NCI-H2171 (cell line): ENCODE results near the gene ADAD2.

Source experiments
- DNase-seq: peaks from one replicate; lab custom pipeline; 2025; lab: John Stamatoyannopoulos, UW

The ADAD2 gene

GRCh38 chr16:84190731-84191388 lies at the start of gene ADAD2:
Gene ADAD2 (plus strand): TSS chr16:84191157. CDS start chr16:84191231, 74 bp downstream.
- no peak for DNase-seq

DNA sequence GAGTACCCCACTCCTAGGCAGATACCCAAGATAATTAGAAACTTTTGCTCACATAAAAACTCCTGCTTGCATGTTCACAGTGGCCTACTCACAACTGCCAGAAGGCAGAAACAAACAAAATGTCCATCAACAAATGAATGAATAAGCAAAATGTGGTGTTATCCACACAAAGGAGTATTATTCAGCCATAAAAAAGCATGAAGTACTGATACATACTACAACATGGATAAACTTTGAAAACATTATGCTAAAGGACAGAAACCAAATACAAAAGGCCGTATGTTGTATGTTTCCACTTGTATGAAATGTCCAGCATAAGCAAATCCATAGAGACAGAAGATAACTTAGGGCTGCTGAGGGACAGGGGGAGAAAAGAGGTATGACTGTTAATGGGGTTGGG lies 47.9 kb upstream of the ADAD2 start:
- DNase-seq = no peak

DNA sequence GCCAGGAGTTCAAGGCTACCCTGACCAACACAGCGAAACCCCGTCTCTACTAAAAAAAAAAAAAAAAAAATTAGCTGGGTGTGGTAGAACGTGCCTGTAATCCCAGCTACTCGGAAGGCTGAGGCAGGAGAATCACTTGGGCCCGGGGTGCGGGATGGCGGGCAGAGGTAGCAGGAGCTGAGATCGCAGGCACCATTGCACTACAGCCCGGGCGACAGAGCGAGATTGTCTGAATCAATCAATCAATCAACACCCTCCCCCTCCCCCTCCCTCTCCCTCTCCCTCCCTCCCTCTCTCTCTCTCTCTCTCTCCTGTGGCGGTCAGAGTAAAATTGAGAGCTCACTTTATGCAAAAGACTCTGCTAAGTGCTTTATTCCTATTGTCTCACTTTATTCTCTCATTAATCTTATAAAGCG lies 47.2 kb upstream of the ADAD2 start:
- no peak for DNase-seq

DNA sequence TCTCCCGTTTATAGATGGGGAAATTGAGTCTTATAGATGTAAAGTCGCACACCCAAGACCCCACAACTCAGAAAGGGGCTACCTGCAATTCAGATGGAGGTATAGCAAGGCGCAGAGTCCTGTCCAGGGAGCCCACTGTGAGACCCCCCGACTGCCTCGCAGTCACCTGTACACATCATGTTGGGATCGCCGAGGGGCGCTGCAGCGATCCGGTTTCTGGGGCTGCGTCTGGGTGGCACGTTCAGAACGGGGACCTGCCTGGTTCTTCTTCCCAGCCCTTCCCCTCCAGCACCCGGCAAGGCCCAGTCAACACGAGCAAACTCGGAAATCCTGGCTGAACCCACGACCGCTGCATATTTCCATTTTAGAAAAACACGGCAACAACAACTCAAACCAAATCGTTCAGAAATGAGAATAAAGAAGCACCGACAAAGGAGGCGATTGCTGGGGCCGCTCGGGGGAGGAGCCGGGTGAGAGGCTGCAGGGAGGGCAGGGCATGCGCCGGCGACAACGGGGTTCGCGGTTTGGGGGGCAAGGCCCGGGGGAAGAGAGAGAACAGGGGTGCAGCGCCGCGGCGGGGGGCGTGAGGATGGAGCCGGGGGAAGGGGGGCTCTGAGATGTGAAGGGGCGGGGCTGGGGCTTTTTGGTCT lies 46.6 kb upstream of the ADAD2 start:
- DNase-seq = peak; percentile 12

GRCh38 chr16:84144859-84145639 lies 45.9 kb upstream of the ADAD2 start, which contains the start of the genes DNAAF1 and HSDL1:
Gene DNAAF1 (plus strand): TSS chr16:84145308. CDS start chr16:84145441, 133 bp downstream.
Gene HSDL1 (minus strand): TSS chr16:84145177. CDS start chr16:84131321, 13,856 bp downstream.
- peak; percentile 88 for DNase-seq

- no peak for DNase-seq
These were observed 40.0 kb upstream of the ADAD2 start for GRCh38 chr16:84150926-84151325.

- no peak for DNase-seq
These were observed 37.2 kb upstream of the ADAD2 start for GRCh38 chr16:84153660-84154214.

GRCh38 chr16:84155226-84155625 lies 35.7 kb upstream of the ADAD2 start:
- no peak for DNase-seq

GRCh38 chr16:84155771-84156170 lies 35.2 kb upstream of the ADAD2 start:
- no peak for DNase-seq

- DNase-seq = no peak
These were observed 34.6 kb upstream of the ADAD2 start for GRCh38 chr16:84156342-84156784.

GRCh38 chr16:84159007-84159406 lies 31.9 kb upstream of the ADAD2 start:
- DNase-seq = no peak

DNA sequence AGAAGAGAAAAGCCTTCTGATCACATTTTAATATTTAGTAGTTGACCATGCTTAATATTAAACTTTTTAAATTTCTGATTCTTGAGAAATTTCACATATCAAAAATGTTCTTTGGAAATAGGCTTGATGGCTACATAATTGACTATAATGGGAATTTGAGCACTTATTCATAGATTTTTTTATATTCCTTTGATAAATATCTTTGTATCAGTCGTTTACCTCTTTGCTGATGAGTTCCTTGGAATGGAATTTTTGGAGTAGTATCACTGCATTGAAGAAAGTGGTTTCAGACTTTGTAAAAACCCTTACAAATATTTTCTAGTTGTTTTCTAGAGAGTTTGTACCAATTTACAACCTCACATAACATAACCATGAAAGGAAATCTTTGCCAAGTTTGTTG lies 31.2 kb upstream of the ADAD2 start:
- no peak for DNase-seq

DNA sequence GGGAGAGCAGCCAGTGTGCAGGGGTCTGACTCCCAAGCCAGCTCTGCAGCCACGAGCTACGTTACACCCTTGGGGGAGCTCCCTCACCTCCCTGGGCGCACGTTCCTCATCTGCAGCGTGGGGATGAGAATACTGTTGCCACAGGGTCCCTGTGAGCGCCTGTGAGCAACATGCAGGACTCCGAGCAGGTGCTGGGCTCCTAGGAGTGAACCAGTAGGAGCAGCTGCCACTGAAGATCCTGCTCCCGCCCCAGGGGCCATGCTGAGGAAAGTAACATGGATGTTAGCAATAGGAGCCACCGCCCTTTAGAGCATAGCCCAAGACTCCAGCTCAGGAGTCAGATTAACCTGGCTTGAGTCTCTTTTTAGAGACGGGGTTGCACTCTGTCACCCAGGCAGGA lies 29.9 kb upstream of the ADAD2 start:
- no peak for DNase-seq

DNA sequence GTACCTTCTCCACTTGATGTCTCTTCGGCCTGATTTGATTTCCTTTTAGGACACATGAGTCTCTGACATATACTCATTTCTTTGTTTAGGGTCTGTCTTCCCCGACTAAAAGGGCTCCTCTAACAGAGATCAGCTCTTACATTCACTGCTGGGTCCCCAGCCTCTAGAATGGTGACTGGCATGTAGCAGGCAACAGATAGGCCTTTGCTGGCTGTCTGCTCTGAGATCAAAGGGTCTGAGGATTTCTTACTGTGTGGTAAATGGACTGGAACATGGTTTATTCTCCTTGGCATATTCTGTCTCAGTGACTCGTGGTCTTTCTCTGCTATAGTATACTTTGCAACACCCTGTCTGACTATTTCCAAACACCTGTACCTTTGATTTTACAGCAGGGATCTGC lies 29.2 kb upstream of the ADAD2 start:
- DNase-seq = no peak

DNA sequence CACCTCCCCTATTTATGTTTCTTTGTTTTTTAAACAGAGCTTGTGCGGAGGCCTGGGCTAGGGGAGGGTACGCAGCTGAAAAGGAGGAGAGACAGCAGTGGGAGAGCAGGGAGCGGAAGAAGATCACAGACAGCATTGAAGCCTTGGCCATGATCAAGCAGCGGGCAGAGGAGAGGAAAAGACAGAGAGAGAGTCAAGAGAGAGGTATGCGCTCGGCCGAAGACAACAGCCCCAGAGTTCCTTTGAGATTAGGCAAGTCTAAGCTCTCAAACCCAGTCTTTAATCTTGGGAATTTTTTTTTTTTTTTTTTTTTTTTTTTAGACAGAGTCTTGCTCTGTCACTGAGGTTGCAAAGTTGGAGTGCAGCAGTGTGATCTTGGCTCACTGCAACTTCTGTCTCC lies 25.2 kb upstream of the ADAD2 start:
- no peak for DNase-seq

DNA sequence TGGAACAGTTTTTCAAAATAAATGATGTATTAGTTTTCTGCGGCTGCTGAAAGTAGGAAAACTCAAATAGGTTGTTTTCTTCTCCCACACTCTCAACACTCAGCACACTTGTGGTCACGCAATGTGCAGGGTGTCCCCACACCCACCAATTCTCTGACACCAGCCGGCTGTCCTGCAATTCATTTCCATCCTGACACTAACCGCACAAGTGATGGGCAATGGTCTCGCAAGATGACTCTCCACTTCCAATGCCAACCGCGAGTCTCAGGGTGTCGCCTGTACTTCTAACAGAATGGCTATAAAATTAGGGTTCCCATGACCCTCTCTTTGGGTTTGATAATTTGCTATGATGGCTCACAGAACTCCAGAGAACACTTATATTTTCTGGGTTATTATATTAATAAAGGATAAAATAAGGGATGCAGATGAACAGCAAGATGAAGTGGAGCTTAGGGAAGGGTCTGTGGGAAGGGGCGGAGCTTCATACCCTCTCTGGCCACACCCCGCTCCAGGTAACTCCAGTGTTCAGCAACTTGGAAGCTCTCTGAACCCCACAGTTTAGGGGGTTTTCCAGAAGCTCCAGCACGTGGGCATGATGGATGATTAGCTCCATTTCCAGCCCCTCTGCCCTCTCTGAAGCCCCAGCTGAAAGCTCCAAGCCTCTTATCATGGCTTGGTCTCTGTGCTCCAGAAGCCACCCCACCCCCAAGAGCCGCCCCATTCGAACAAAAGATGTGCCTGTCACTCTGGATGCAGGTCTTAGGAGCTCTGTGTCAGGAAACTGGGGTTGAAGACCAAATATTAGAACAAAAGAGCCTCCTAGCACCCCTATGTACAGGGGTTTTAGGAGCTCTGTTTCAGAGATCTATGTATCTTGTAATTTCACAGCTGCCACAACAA lies 23.9 kb upstream of the ADAD2 start:
- DNase-seq = no peak

- no peak for DNase-seq
These were observed 21.1 kb upstream of the ADAD2 start for GRCh38 chr16:84169765-84170310.

GRCh38 chr16:84174396-84174795 lies 16.6 kb upstream of the ADAD2 start:
- no peak for DNase-seq

DNA sequence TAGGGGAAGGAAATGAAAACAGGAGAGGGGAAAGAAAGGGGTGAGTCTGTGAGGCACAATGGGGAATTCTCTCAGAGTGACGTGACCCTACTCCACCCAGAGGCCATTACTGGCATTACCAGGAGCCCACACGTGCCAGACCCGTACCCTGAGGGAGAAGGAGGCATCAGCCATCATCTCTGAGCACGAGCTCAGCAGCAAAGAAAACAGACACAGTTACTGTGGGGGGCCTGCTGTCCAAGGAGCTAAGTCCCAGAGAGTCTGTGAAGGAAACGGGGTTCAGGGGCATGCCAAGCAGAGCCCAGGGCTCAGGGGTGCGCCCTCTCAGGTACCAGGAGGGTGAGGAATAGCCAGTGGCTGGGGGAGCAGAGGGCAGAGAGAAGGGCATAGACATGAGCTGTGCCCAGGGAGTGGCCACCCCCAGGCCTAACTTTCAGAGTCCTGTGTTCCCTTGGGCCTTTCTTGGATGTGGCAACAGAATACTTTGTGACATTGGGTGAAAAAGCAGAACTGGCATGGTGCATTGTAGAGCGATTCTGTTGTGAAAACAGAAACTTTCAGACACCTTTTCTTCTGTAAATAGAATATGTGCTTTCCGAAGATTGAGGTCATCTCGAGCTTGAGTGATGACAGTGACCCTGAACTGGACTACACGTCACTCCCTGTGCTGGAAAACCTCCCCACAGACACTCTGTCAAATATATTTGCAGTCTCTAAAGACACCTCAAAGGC lies 15.4 kb upstream of the ADAD2 start:
- DNase-seq = peak; percentile 38
